ENCODE results near the gene COL6A5. TPM values are rescaled to one million over a fixed set of nuclear protein-coding genes. Genes with fewer than 3 reads are reported as not detected.
A peak's percentile ranks its signal among the peaks of the same experiment; 100 is the strongest.

COL6A5 gene, protein sequence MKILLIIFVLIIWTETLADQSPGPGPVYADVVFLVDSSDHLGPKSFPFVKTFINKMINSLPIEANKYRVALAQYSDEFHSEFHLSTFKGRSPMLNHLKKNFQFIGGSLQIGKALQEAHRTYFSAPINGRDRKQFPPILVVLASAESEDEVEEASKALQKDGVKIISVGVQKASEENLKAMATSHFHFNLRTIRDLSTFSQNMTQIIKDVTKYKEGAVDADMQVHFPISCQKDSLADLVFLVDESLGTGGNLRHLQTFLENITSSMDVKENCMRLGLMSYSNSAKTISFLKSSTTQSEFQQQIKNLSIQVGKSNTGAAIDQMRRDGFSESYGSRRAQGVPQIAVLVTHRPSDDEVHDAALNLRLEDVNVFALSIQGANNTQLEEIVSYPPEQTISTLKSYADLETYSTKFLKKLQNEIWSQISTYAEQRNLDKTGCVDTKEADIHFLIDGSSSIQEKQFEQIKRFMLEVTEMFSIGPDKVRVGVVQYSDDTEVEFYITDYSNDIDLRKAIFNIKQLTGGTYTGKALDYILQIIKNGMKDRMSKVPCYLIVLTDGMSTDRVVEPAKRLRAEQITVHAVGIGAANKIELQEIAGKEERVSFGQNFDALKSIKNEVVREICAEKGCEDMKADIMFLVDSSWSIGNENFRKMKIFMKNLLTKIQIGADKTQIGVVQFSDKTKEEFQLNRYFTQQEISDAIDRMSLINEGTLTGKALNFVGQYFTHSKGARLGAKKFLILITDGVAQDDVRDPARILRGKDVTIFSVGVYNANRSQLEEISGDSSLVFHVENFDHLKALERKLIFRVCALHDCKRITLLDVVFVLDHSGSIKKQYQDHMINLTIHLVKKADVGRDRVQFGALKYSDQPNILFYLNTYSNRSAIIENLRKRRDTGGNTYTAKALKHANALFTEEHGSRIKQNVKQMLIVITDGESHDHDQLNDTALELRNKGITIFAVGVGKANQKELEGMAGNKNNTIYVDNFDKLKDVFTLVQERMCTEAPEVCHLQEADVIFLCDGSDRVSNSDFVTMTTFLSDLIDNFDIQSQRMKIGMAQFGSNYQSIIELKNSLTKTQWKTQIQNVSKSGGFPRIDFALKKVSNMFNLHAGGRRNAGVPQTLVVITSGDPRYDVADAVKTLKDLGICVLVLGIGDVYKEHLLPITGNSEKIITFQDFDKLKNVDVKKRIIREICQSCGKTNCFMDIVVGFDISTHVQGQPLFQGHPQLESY (N-terminal part only)
- 0.05 TPM for total RNA-seq
- 0.05 TPM for polyA plus RNA-seq
- long read RNA-seq, donor 1 = 0 reads
- long read RNA-seq, donor 2 = 0 reads
- long read RNA-seq, donor 3 = 0 reads
- long read RNA-seq, donor 4 = 0 reads
- long read RNA-seq, donor 5 = 0 reads
- long read RNA-seq, donor 6 = 0 reads
- long read RNA-seq, donor 7 = 0 reads
- long read RNA-seq, donor 8 = 0 reads
- long read RNA-seq, donor 9 = 0 reads
- long read RNA-seq, donor 10 = 0 reads

GRCh38 chr3:130345487-130346079 lies at the start of gene COL6A5:
COL6A5 (plus strand) TSS chr3:130345672; CDS start chr3:130373639, 27,967 bp downstream.
- Histone ChIP-seq H3K9me3 (ENCODE audit: control insufficient read depth in 2 of 2, insufficient read depth in 1 of 2, low read length in 1 of 2) (no peaks in the 10 kb centered on the region), H3K4me1 (ENCODE audit: control insufficient read depth in 2 of 2, insufficient read depth in 2 of 2, low read length in 2 of 2) (peaks cover 0 to 2% of the 10 kb centered on the region in 2 donors), H3K27me3 (ENCODE audit: control insufficient read depth in 2 of 2, insufficient read depth in 1 of 2, low read length in 1 of 2) (peaks cover 22 to 31% of the 10 kb centered on the region in 2 donors), H3K27ac (ENCODE audit: low read depth in 1 of 2, low read length in 1 of 2) (peak within 1 kb of the TSS in 1 of 2 donors; percentile 17), H3K4me3 (ENCODE audit: low read length in 2 of 2) (no peak within 1 kb of the TSS), H3K36me3 (ENCODE audit: control insufficient read depth in 2 of 2, insufficient read depth in 2 of 2, low read length in 1 of 2) (no peaks in the 10 kb centered on the region)
- WGBS = 5% methylated on average over 41 of the region's 41 CpGs
- DNase-seq (ENCODE audit: low read depth in 6 of 9, low spot score in 9 of 9) = no peak

DNA sequence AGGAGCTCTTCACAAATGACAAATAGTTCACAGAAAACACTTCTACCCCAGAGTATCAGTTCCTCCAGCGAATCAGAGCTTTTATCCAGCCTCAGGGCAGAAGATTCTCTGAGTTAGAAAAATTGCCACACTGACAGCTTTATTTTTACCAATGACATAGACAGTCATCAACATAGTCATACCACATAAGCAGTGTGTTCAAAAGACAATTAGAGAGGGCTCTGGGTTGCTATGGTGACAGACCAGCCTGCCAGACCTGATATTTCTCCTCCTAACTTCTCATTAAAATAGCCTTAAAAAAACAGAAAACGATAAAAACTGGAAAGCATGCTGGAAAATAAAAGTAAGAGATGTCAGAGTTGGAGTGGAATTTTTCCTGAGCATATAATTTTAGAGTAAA lies 45.9 kb upstream of the COL6A5 start:
- Histone ChIP-seq H3K9me3 (ENCODE audit: control insufficient read depth in 2 of 2, insufficient read depth in 1 of 2, low read length in 1 of 2) (no peaks in the 10 kb centered on the region), H3K4me3 (ENCODE audit: low read length in 2 of 2) (no peak overlapping the region), H3K36me3 (ENCODE audit: control insufficient read depth in 2 of 2, insufficient read depth in 2 of 2, low read length in 1 of 2) (no peaks in the 10 kb centered on the region), H3K4me1 (ENCODE audit: control insufficient read depth in 2 of 2, insufficient read depth in 2 of 2, low read length in 2 of 2) (no peaks in the 10 kb centered on the region), H3K27ac (ENCODE audit: low read depth in 1 of 2, low read length in 1 of 2) (no peak overlapping the region), H3K27me3 (ENCODE audit: control insufficient read depth in 2 of 2, insufficient read depth in 1 of 2, low read length in 1 of 2) (no peaks in the 10 kb centered on the region)
- WGBS = 76% methylated on average over 2 of the region's 2 CpGs
- no peak for DNase-seq (ENCODE audit: low read depth in 6 of 9, low spot score in 9 of 9)

GRCh38 chr3:130300888-130301287 lies 44.6 kb upstream of the COL6A5 start:
- no peak overlapping the region for H3K27ac ChIP-seq (ENCODE audit: low read depth in 1 of 2, low read length in 1 of 2)
- no peaks in the 10 kb centered on the region for H3K9me3 ChIP-seq (ENCODE audit: control insufficient read depth in 2 of 2, insufficient read depth in 1 of 2, low read length in 1 of 2)
- H3K36me3 ChIP-seq (ENCODE audit: control insufficient read depth in 2 of 2, insufficient read depth in 2 of 2, low read length in 1 of 2) = no peaks in the 10 kb centered on the region
- 95% methylated on average over 11 of the region's 11 CpGs for WGBS
- H3K4me3 ChIP-seq (ENCODE audit: low read length in 2 of 2) = no peak overlapping the region
- no peaks in the 10 kb centered on the region for H3K4me1 ChIP-seq (ENCODE audit: control insufficient read depth in 2 of 2, insufficient read depth in 2 of 2, low read length in 2 of 2)
- no peak for DNase-seq (ENCODE audit: low read depth in 6 of 9, low spot score in 9 of 9)
- H3K27me3 ChIP-seq (ENCODE audit: control insufficient read depth in 2 of 2, insufficient read depth in 1 of 2, low read length in 1 of 2) = no peaks in the 10 kb centered on the region

- no peaks in the 10 kb centered on the region for H3K4me1 ChIP-seq (ENCODE audit: control insufficient read depth in 2 of 2, insufficient read depth in 2 of 2, low read length in 2 of 2)
- no peaks in the 10 kb centered on the region for H3K9me3 ChIP-seq (ENCODE audit: control insufficient read depth in 2 of 2, insufficient read depth in 1 of 2, low read length in 1 of 2)
- H3K27me3 ChIP-seq (ENCODE audit: control insufficient read depth in 2 of 2, insufficient read depth in 1 of 2, low read length in 1 of 2) = no peaks in the 10 kb centered on the region
- no peak for DNase-seq (ENCODE audit: low read depth in 6 of 9, low spot score in 9 of 9)
- 83% methylated on average over 4 of the region's 4 CpGs for WGBS
- H3K27ac ChIP-seq (ENCODE audit: low read depth in 1 of 2, low read length in 1 of 2) = no peak overlapping the region
- H3K4me3 ChIP-seq (ENCODE audit: low read length in 2 of 2) = no peak overlapping the region
- H3K36me3 ChIP-seq (ENCODE audit: control insufficient read depth in 2 of 2, insufficient read depth in 2 of 2, low read length in 1 of 2) = no peaks in the 10 kb centered on the region
Measured at GRCh38 chr3:130310109-130310508, 35.4 kb upstream of the COL6A5 start.

- Histone ChIP-seq H3K9me3 (ENCODE audit: control insufficient read depth in 2 of 2, insufficient read depth in 1 of 2, low read length in 1 of 2) (no peaks in the 10 kb centered on the region), H3K27me3 (ENCODE audit: control insufficient read depth in 2 of 2, insufficient read depth in 1 of 2, low read length in 1 of 2) (no peaks in the 10 kb centered on the region), H3K36me3 (ENCODE audit: control insufficient read depth in 2 of 2, insufficient read depth in 2 of 2, low read length in 1 of 2) (no peaks in the 10 kb centered on the region), H3K27ac (ENCODE audit: low read depth in 1 of 2, low read length in 1 of 2) (no peak overlapping the region), H3K4me1 (ENCODE audit: control insufficient read depth in 2 of 2, insufficient read depth in 2 of 2, low read length in 2 of 2) (no peaks in the 10 kb centered on the region), H3K4me3 (ENCODE audit: low read length in 2 of 2) (no peak overlapping the region)
- DNase-seq (ENCODE audit: low read depth in 6 of 9, low spot score in 9 of 9) = no peak
Measured at GRCh38 chr3:130312374-130312773, 33.1 kb upstream of the COL6A5 start.

- Histone ChIP-seq H3K36me3 (ENCODE audit: control insufficient read depth in 2 of 2, insufficient read depth in 2 of 2, low read length in 1 of 2) (no peaks in the 10 kb centered on the region), H3K9me3 (ENCODE audit: control insufficient read depth in 2 of 2, insufficient read depth in 1 of 2, low read length in 1 of 2) (no peaks in the 10 kb centered on the region), H3K4me1 (ENCODE audit: control insufficient read depth in 2 of 2, insufficient read depth in 2 of 2, low read length in 2 of 2) (no peaks in the 10 kb centered on the region), H3K27me3 (ENCODE audit: control insufficient read depth in 2 of 2, insufficient read depth in 1 of 2, low read length in 1 of 2) (no peaks in the 10 kb centered on the region), H3K27ac (ENCODE audit: low read depth in 1 of 2, low read length in 1 of 2) (no peak overlapping the region), H3K4me3 (ENCODE audit: low read length in 2 of 2) (no peak overlapping the region)
- DNase-seq (ENCODE audit: low read depth in 6 of 9, low spot score in 9 of 9) = no peak
- WGBS = 87% methylated on average over 2 of the region's 2 CpGs
Measured at GRCh38 chr3:130316169-130316568, 29.3 kb upstream of the COL6A5 start.

DNA sequence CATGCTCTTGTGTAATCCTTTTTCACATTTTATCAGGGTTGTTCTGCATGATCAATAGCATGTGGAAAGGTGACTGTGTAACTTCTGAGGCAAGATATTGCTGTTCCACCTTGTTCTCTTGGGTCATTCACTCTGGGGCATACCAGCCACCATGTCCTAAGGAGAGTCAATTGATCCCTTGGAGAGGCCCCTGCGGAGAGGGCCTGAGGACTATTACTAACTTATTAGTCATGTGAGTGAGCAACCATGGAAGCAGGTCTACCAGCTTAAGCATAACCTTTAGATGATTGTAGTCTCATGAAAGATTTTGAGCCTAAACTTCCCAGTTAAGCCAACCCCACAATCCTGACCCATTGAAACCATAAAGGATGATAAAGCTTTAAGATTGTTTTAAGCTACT lies 22.0 kb upstream of the COL6A5 start:
- no peaks in the 10 kb centered on the region for H3K27me3 ChIP-seq (ENCODE audit: control insufficient read depth in 2 of 2, insufficient read depth in 1 of 2, low read length in 1 of 2)
- WGBS = 100% methylated on average over 1 of the region's 1 CpG

DNA sequence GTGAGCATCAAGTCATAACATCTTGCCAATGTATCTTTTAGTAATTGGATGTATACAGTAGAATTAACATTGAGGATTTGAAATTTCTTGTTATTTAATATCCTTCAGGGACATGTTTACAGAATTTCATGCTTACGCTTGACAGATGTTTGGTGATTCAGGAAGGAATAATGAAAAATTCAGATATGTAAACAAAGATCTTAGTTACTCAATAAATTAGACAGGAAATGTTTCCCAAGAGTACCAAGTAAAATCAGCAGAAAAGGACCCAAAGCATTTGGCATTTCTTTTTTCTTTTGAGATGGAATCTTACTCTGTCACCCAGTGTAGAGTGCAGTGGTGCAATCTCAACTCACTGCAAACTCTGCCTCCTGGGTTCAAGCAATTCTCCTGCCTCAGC lies 4.7 kb upstream of the COL6A5 start:
- Histone ChIP-seq H3K36me3 (ENCODE audit: control insufficient read depth in 2 of 2, insufficient read depth in 2 of 2, low read length in 1 of 2) (no peaks in the 10 kb centered on the region), H3K4me3 (ENCODE audit: low read length in 2 of 2) (no peak overlapping the region), H3K27ac (ENCODE audit: low read depth in 1 of 2, low read length in 1 of 2) (no peak overlapping the region), H3K4me1 (ENCODE audit: control insufficient read depth in 2 of 2, insufficient read depth in 2 of 2, low read length in 2 of 2) (peaks cover 0 to 2% of the 10 kb centered on the region in 2 donors), H3K27me3 (ENCODE audit: control insufficient read depth in 2 of 2, insufficient read depth in 1 of 2, low read length in 1 of 2) (peaks cover 16 to 17% of the 10 kb centered on the region in 2 donors), H3K9me3 (ENCODE audit: control insufficient read depth in 2 of 2, insufficient read depth in 1 of 2, low read length in 1 of 2) (no peaks in the 10 kb centered on the region)
- no peak for DNase-seq (ENCODE audit: low read depth in 6 of 9, low spot score in 9 of 9)
- WGBS = 99% methylated on average over 1 of the region's 1 CpG

More for the DNA sequence above, 22.0 kb upstream of the COL6A5 start:
- no peaks in the 10 kb centered on the region for H3K4me1 ChIP-seq (ENCODE audit: control insufficient read depth in 2 of 2, insufficient read depth in 2 of 2, low read length in 2 of 2)
- H3K9me3 ChIP-seq (ENCODE audit: control insufficient read depth in 2 of 2, insufficient read depth in 1 of 2, low read length in 1 of 2) = no peaks in the 10 kb centered on the region
- no peak overlapping the region for H3K4me3 ChIP-seq (ENCODE audit: low read length in 2 of 2)
- no peaks in the 10 kb centered on the region for H3K36me3 ChIP-seq (ENCODE audit: control insufficient read depth in 2 of 2, insufficient read depth in 2 of 2, low read length in 1 of 2)
- H3K27ac ChIP-seq (ENCODE audit: low read depth in 1 of 2, low read length in 1 of 2) = no peak overlapping the region
- no peak for DNase-seq (ENCODE audit: low read depth in 6 of 9, low spot score in 9 of 9)

Data from thymus (tissue), 14 donors.